Urinary bladder (tissue), 4 donors: ENCODE data around the gene MCUR1. TPM values are rescaled to one million over a fixed set of nuclear protein-coding genes. Genes with fewer than 3 reads are reported as not detected.
"Not testable (repeated sequence)": the region's sequence is repeated elsewhere in the genome, so short reads cannot be mapped to it uniquely, and the experiment has no call there.

Source experiments
- DNase-seq: peaks from one replicate; pipeline ENCODE4 v3.0.0-alpha.2; 2015; ENCODE audit errors: extremely low spot score
- H3K27ac ChIP-seq: one replicate; pipeline ENCODE4 v1.5.1; 2013; ENCODE audit warnings: low read depth, mild to moderate bottlenecking, moderate library complexity
- H3K36me3 ChIP-seq: one replicate; pipeline ENCODE4 v1.6.1; 2013; ENCODE audit warnings: mild to moderate bottlenecking, moderate library complexity; ENCODE audit not compliant: insufficient read depth
- H3K4me1 ChIP-seq: one replicate; pipeline ENCODE4 v1.6.1; 2013; ENCODE audit warnings: mild to moderate bottlenecking, moderate library complexity; ENCODE audit not compliant: insufficient read depth
- H3K4me3 ChIP-seq: one replicate; pipeline ENCODE4 v1.5.1; 2013; ENCODE audit warnings: low read depth, low read length
- WGBS: extraction: QIAGEN DNeasy Blood & Tissue Kit; methylation state at CpG from one replicate; pipeline ENCODE4 v1.1.7; 2013; 5-methylcytosine and 5-hydroxymethylcytosine counted together
- polyA plus RNA-seq: library from polyadenylated mRNA; stranded (reverse); fragments of 200-250 nt; gene quantifications from one replicate; pipeline ENCODE4 v1.2.3, GENCODE V29; 2013
- total RNA-seq: library from RNA; depleted of rRNA; stranded (reverse); fragments of >200 nt; gene quantifications from one replicate; pipeline ENCODE4 v1.2.3, GENCODE V29; 2014
- donor health status: healthy with polysubstance abuse.
- donor health status: healthy.

Gene MCUR1
- total and polyA plus RNA-seq, 2 donors = 6.9 to 12.9 TPM

DNA sequence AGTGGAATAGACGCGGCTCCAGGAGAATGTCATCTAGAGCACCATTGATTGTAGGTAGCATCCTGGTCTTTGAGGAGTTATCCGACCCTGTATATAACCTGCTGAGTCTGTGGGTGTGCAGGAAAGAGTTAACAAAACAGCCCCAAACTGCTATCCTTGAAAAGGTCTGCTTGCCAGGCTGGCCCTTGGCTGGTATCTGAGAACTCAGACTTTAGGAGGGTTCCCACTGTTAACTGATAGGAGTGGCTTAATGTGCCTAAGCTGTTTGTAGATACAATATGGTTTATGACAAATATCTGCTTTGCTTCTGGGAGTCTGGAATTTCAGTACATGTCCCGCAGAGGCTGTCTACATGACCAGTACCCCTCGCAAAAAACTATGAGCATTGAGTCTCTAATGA, 27.6 kb upstream of the MCUR1 start:
- DNase-seq = no peak
- no peak overlapping the region for H3K27ac ChIP-seq
- 70% methylated on average over 5 of the region's 5 CpGs for WGBS
- H3K4me1 ChIP-seq = no peaks in the 10 kb centered on the region
- no peaks in the 10 kb centered on the region for H3K36me3 ChIP-seq
- no peak overlapping the region for H3K4me3 ChIP-seq

DNA sequence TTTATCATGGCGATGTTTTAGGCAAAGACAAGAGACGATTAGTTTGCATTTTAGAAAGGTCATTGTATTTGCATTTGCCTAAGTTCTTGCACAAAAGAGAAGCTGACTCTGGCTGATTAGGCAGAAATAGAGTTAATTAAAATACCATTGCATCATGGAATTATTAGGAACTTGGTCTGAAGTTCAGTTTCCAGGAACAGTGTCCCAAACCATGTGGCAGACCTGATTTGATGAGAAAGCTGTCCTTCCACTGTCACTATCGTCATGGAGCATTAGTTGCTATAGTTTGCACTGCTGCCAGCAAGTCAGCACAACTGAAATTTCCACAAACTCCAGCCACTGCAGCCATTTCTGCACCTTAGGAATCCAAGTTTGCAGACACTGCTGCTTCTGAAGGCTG, 24.3 kb upstream of the MCUR1 start:
- no peak overlapping the region for H3K4me3 ChIP-seq
- H3K36me3 ChIP-seq = no peaks in the 10 kb centered on the region
- H3K27ac ChIP-seq = no peak overlapping the region
- 80% methylated on average over 3 of the region's 3 CpGs for WGBS
- H3K4me1 ChIP-seq = no peaks in the 10 kb centered on the region
- DNase-seq = no peak

DNA sequence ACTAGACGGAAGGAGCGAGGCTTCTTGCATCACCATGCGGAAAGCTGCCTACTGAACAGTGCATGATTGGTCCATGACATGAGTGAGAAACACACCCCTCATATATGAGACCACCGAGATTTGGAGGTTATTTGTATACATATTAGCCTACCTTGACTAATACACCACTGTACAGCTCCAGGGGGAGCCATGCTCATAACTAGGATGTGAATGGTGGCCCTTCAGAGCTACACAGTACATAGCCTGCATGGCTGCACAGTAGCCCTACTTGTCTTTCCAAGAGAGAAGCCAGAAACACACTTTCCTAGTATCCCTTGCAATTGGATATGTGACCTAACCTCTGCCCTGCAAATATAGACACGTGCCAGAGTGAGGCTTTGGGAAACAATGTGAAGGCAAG, 21.8 kb upstream of the MCUR1 start:
- H3K36me3 ChIP-seq = no peaks in the 10 kb centered on the region
- H3K4me3 ChIP-seq = no peak overlapping the region
- no peak for DNase-seq
- H3K4me1 ChIP-seq = no peaks in the 10 kb centered on the region
- WGBS = 82% methylated on average over 5 of the region's 5 CpGs
- no peak overlapping the region for H3K27ac ChIP-seq

DNA sequence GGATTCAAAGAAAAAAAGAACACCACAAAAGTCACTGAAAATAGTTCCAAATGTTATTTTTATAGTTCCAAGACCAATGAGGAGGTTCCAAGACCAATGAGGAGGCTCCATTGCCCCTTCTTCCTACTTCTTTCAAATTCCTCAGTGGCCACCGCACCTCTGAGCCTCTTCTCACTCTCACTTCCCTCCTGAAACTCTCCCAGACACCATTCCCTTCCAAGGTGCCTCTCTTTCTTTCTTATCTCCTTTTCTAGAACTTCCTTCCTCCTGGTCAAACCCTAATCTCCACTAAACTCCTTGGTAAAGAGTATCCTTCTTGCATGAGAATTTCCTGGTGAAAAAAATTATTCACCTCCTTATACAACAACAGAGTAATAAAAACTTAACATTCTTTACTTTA, 20.4 kb upstream of the MCUR1 start:
- H3K27ac ChIP-seq = no peak overlapping the region
- DNase-seq = no peak
- H3K4me1 ChIP-seq = no peaks in the 10 kb centered on the region
- 46% methylated on average over 1 of the region's 1 CpG for WGBS
- no peaks in the 10 kb centered on the region for H3K36me3 ChIP-seq
- no peak overlapping the region for H3K4me3 ChIP-seq

DNA sequence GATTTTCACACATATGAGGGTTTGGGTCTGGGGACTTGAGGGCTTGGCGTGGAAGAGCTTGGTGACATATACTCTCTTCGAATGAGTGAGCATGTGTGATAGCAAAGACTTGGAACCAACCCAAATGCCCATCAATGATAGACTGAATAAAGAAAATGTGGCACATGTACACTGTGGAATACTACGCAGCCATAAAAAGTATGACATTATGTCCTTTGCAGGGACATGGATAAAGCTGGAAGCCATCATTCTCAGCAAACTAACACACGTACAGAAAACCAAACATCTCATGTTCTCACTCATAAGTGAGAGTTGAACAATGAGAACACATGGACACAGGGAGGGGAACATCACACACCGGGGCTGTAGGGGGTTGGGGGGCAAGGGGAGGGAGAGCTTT, 19.7 kb upstream of the MCUR1 start:
- H3K27ac ChIP-seq, H3K4me1 ChIP-seq, H3K36me3 ChIP-seq, DNase-seq, H3K4me3 ChIP-seq: not testable (repeated sequence)
- 80% methylated on average over 5 of the region's 5 CpGs for WGBS

DNA sequence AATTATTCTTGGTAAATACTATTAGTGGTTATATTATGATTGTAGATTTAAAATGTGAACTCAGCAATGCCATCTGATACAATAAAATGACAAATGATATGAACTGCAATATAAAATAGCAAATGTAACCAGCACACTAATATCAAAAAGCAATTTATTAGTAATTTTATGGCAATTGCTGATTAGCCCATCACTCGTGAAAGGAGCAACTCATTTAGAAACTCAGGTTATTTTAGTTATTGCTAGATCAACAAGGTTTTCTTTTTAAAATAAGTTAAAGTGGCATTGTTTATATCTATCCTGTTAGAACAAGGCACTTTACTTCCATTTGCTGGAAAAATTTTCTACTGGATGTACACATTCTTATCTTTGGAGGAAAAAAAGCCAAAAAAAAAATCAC, 18.4 kb upstream of the MCUR1 start:
- no peaks in the 10 kb centered on the region for H3K4me1 ChIP-seq
- H3K27ac ChIP-seq = no peak overlapping the region
- 77% methylated on average over 1 of the region's 1 CpG for WGBS
- no peak for DNase-seq
- no peak overlapping the region for H3K4me3 ChIP-seq
- H3K36me3 ChIP-seq = no peaks in the 10 kb centered on the region

DNA sequence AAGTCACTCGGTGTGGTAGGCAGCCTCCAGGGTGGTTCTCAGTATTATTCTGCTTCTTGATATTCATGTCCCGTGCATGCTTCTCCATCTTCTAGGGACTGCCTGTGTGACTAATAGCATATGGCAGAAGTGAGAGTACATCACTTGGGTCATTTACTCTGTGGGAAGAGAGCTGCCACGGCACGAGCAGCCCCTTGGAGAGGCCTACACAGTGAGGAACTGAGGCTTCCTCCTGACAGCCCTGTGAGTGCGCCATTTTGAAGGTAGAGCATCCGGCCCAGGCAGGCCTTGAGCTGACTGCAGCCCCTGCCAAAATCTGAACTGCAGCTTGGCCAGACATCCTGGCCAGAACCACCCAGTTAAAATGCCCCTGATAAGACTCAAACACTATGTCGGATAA, 17.3 kb upstream of the MCUR1 start:
- no peaks in the 10 kb centered on the region for H3K36me3 ChIP-seq
- WGBS = 73% methylated on average over 7 of the region's 7 CpGs
- no peak overlapping the region for H3K4me3 ChIP-seq
- H3K27ac ChIP-seq = no peak overlapping the region
- no peaks in the 10 kb centered on the region for H3K4me1 ChIP-seq
- no peak for DNase-seq

DNA sequence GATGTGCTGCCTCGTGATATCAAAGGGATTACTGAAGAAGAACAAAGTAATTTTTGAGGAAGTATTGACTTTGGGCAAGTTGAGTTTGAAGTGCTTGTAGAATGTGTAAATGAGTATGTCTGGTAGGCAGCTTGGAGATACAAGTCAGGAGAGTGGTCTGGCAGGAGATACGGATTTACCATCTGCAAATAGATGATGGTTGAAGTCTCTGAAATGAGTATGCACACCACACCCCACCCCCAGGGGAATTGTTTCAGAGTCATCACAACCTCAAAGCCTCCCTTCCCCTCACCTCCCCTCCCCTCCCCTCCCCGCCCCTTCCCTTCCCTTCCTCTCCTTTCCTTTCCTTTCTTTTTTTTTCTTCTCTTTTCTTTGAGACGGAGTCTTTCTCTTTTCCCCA, 16.4 kb upstream of the MCUR1 start:
- H3K4me1 ChIP-seq = no peaks in the 10 kb centered on the region
- WGBS = 90% methylated on average over 4 of the region's 4 CpGs
- H3K27ac ChIP-seq = no peak overlapping the region
- no peak overlapping the region for H3K4me3 ChIP-seq
- H3K36me3 ChIP-seq = no peaks in the 10 kb centered on the region
- no peak for DNase-seq

DNA sequence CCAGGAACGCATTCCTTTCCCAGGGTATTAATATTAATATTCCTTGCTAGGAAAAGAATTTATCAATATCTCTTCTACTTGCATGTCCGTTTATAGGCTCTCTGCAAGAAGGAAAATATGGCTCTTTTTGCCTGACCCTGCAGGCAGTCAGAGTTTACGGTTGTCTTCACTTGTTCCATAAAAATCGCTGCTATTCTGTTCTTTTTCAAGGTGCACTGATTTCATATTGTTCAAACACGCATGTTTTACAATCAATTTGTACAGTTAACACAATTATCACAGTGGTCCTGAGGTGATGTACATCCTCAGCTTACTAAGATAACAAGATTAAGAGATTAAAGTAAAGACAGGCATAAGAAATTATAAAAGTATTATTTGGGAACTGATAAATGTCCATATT, 15.1 kb upstream of the MCUR1 start:
- not testable (repeated sequence) for H3K36me3 ChIP-seq, DNase-seq, H3K4me1 ChIP-seq, H3K4me3 ChIP-seq, H3K27ac ChIP-seq
- WGBS = 87% methylated on average over 5 of the region's 5 CpGs

DNA sequence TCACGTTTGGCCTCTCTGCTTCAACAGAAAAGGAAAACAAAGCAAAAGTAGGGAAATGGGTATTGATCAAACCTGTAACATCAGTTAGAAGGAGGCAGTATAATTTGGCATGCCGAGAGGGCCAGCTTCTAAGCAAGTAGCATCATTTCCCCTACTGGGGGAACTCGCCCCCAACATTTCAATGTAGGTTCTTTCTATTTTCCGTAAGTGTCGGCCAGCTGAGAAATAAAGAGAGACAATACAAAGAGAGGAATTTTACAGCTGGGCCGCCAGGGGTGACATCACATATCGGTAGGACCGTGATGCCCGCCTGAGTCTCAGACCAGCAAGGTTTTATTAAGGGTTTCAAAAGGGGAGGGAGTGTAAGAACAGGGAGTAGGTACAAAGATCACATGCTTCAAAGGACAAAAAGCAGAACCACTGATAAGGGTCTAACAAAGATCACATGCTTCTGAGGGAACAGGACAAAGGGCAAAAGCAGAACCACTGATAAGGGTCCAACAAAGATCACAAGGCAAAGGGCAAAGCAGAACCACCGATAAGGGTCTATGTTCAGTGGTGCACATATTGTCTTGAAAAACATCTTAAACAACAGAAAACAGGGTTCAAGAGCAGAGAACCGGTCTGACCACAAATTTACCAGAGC, 14.4 kb upstream of the MCUR1 start:
- not testable (repeated sequence) for DNase-seq
- WGBS = 92% methylated on average over 11 of the region's 11 CpGs

DNA sequence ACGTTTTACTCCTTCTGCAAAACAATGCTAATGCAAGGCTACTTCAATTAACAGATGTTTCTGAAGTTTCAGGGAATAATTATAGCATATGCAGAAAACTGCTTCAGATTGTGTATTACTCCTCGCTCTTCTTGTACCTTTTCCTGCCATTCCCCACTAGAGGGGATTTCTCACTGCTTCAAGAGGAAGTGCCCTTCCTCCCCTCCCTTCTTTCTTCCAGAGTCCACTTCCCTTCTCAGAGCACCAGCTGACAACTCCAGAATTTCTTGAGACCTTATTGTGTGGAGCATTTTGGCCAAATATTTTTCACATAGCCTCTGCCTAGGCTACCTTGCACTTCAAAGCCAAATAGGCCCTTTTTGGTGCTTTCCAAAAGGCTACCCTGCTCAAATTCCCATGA, 12.7 kb upstream of the MCUR1 start:
- DNase-seq = no peak
- Histone ChIP-seq H3K27ac (no peak overlapping the region), H3K4me3 (no peak overlapping the region), H3K36me3 (no peaks in the 10 kb centered on the region), H3K4me1 (no peaks in the 10 kb centered on the region)
- WGBS = 76% methylated on average over 2 of the region's 2 CpGs

More for the DNA sequence above, 14.4 kb upstream of the MCUR1 start:
- H3K4me3 ChIP-seq, H3K4me1 ChIP-seq, H3K27ac ChIP-seq, H3K36me3 ChIP-seq: not testable (repeated sequence)

DNA sequence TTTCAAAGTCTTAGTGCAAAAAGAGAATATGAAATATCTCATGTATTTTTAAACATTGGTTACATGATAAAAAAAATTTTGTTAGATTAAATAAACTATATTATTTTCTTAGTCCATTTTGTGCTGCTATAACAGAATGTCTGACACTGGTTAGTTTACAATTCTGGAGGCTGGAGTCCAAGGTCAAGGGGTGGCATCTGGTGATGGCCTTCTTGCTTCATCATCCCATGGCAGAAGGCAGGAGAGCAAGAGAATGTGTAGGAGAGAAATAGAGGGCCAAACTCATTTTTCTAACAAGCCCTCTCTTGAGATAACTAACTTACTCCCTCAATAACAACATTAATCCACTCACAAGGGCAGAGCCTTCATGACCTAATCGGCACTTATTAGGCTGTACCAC, 11.5 kb upstream of the MCUR1 start:
- Histone ChIP-seq H3K4me1 (no peaks in the 10 kb centered on the region), H3K36me3 (no peaks in the 10 kb centered on the region), H3K27ac (no peak overlapping the region), H3K4me3 (no peak overlapping the region)
- 89% methylated on average over 1 of the region's 1 CpG for WGBS
- no peak for DNase-seq

DNA sequence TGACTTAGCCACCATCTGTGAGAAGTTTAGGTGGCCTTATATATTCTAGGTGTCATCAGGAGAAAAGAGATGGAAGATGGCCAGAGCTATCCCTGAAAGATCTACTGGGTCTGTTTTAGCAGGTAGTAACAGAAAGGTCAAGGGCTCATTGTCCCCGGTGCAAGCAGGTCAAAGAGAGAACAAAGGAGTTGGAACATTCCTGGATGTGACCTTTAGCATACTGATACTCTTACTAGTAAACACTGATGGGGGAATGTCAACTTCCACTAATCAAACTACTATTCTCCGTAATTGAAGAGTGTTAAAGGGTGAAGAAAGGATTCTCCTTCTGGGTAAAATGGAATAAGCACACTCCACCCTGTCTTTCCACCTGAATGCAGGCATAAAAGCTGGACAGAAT, 4.0 kb upstream of the MCUR1 start:
- DNase-seq = no peak
- H3K4me3 ChIP-seq = no peak overlapping the region
- no peaks in the 10 kb centered on the region for H3K36me3 ChIP-seq
- no peaks in the 10 kb centered on the region for H3K4me1 ChIP-seq
- H3K27ac ChIP-seq = no peak overlapping the region
- 75% methylated on average over 2 of the region's 2 CpGs for WGBS

DNA sequence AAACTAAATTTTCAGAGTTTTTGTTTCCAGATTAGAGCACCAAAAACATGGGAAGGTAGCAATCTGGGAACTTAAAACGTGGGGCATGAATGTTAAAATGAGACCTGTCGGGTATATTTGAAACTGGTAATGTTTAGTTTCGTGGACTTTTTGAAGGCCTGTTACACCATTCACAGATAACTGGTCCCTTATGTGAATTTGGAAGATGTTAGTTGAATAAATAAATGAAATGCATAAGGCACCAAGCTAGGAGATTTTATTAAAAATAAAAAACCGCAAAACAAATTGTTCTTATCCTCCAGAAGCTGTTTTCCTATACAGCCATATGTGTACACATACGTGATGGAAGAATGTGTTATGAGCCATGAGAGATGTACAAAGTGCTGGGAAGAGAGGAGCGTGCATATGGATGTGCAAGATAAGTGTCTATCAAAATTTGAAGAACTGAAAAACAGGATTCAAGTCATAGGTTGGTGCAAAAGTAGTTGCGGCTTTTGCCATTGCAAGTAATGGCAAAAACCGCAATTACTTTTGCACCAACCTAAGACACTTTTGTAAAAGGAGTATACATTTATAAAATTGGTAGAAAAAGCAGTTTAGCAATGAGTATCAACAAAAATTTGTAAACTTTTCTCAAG, 700 bp upstream of the MCUR1 start:
- peaks cover 2% of the 10 kb centered on the region for H3K4me1 ChIP-seq
- peak overlapping the region; percentile 74 for H3K27ac ChIP-seq
- H3K36me3 ChIP-seq = no peaks in the 10 kb centered on the region
- WGBS = 42% methylated on average over 8 of the region's 8 CpGs
- peak overlapping the region; percentile 81 for H3K4me3 ChIP-seq
- DNase-seq = no peak
